Measurements from ENCODE around the gene NAXE. TPM values are rescaled to one million over a fixed set of nuclear protein-coding genes. Genes with fewer than 3 reads are reported as not detected.

The NAXE gene
- total and polyA plus RNA-seq, 8 donors: 49.2 to 81.6 (median 55.6) TPM

GRCh38 chr1:156641761-156642264 lies 50.2 kb downstream of the NAXE start, which contains the start of gene BCAN:
BCAN (plus strand) TSS chr1:156642117; CDS start chr1:156646055, 3,938 bp downstream.
- H3K27me3 ChIP-seq: peaks cover 67 to 100% of the 10 kb centered on the region in 2 donors
- no peak within 1 kb of the TSS for H3K4me3 ChIP-seq
- no peaks in the 10 kb centered on the region for H3K36me3 ChIP-seq
- no peak for TF ChIP-seq CTCF (IDR thresholded peaks at IDR 0.05)
- H3K9me3 ChIP-seq: no peaks in the 10 kb centered on the region
- intact Hi-C loops (cut with DNase I): no loop called here
- peak in 1 of 4 donors; percentile 48 for DNase-seq
- H3K27ac ChIP-seq: no peak within 1 kb of the TSS
- H3K4me1 ChIP-seq: peaks cover 10 to 11% of the 10 kb centered on the region in 2 donors
- ATAC-seq: peak; percentile 52

- H3K27me3 ChIP-seq: peaks cover 71 to 100% of the 10 kb centered on the region in 2 donors
- DNase-seq (no peak), ATAC-seq (peak; percentile 18)
- H3K27ac ChIP-seq: no peak overlapping the region
- H3K4me3 ChIP-seq: no peak overlapping the region
- no peaks in the 10 kb centered on the region for H3K9me3 ChIP-seq
- intact Hi-C loops (cut with DNase I): no loop called here
- H3K4me1 ChIP-seq: peaks cover 10 to 11% of the 10 kb centered on the region in 2 donors
- H3K36me3 ChIP-seq: no peaks in the 10 kb centered on the region
- no peak for TF ChIP-seq CTCF (IDR thresholded peaks at IDR 0.05)
Measured at GRCh38 chr1:156642265-156643048, 50.9 kb downstream of the NAXE start.

- Histone ChIP-seq H3K9me3 (no peaks in the 10 kb centered on the region), H3K27me3 (peaks cover 66 to 100% of the 10 kb centered on the region in 2 donors), H3K27ac (no peak overlapping the region), H3K4me3 (no peak overlapping the region), H3K4me1 (peaks cover 10 to 11% of the 10 kb centered on the region in 2 donors), H3K36me3 (no peaks in the 10 kb centered on the region)
- intact Hi-C loops (cut with DNase I): no loop called here
- no peak for DNase-seq
- no peak for ATAC-seq
- no peak for TF ChIP-seq CTCF (IDR thresholded peaks at IDR 0.05)
Measured at GRCh38 chr1:156643049-156643777, 51.6 kb downstream of the NAXE start.

- H3K9me3 ChIP-seq: no peaks in the 10 kb centered on the region
- H3K4me1 ChIP-seq: peaks cover 10 to 11% of the 10 kb centered on the region in 2 donors
- no peak for DNase-seq
- no peak for ATAC-seq
- no peak for TF ChIP-seq CTCF (IDR thresholded peaks at IDR 0.05)
- no peak overlapping the region for H3K4me3 ChIP-seq
- H3K27ac ChIP-seq: no peak overlapping the region
- intact Hi-C loops (cut with DNase I): no loop called here
- peaks cover 65 to 100% of the 10 kb centered on the region in 2 donors for H3K27me3 ChIP-seq
- no peaks in the 10 kb centered on the region for H3K36me3 ChIP-seq
Measured at GRCh38 chr1:156643778-156644092, 52.2 kb downstream of the NAXE start.

Other genes starting within 250 kb of the NAXE start
- not detected for gene RHBG, start 222.6 kb upstream of the NAXE start, total RNA-seq
- gene RHBG, start 222.6 kb upstream of the NAXE start, polyA plus RNA-seq (ENCODE audit: insufficient read length in 6 of 6): 1 to 10 TPM; 2.2 to 4.9 (median 3.5) TPM
- gene MEF2D, start 91.0 kb upstream of the NAXE start, total RNA-seq: 10 to 100 TPM; 45.4 to 52.8 TPM
- 10 to 100 TPM; 23.8 to 37.5 (median 29.7) TPM for gene MEF2D, start 91.0 kb upstream of the NAXE start, polyA plus RNA-seq (ENCODE audit: insufficient read length in 6 of 6)
- 10 to 100 TPM in 1 of 2 donors, 1 to 10 TPM in 1; 2.8 to 10.3 TPM for gene IQGAP3, start 19.2 kb upstream of the NAXE start, total RNA-seq
- 10 to 100 TPM; 10.2 to 26.7 (median 15.8) TPM for gene IQGAP3, start 19.2 kb upstream of the NAXE start, polyA plus RNA-seq (ENCODE audit: insufficient read length in 6 of 6)
- not detected for gene TTC24, start 12.1 kb upstream of the NAXE start, total RNA-seq
- under 1 TPM in 4 of 6 donors, not detected in 2; 0.07 to 0.34 (median 0.16) TPM for gene TTC24, start 12.1 kb upstream of the NAXE start, polyA plus RNA-seq (ENCODE audit: insufficient read length in 6 of 6)
- 10 to 100 TPM; 16.1 to 29.1 TPM for gene GPATCH4, start 9.7 kb downstream of the NAXE start, total RNA-seq
- 10 to 100 TPM; 26.9 to 35.1 (median 29.0) TPM for gene GPATCH4, start 9.7 kb downstream of the NAXE start, polyA plus RNA-seq (ENCODE audit: insufficient read length in 6 of 6)
- under 1 TPM in 1 of 2 donors, not detected in 1; 0.18 TPM for gene HAPLN2, start 27.6 kb downstream of the NAXE start, total RNA-seq
- gene HAPLN2, start 27.6 kb downstream of the NAXE start, polyA plus RNA-seq (ENCODE audit: insufficient read length in 6 of 6): under 1 TPM; 0.15 to 0.50 (median 0.33) TPM
- under 1 TPM; 0.34 to 0.35 TPM for gene BCAN, start 50.3 kb downstream of the NAXE start, total RNA-seq
- gene BCAN, start 50.3 kb downstream of the NAXE start, polyA plus RNA-seq (ENCODE audit: insufficient read length in 6 of 6): under 1 TPM; 0.34 to 0.87 (median 0.75) TPM
- 10 to 100 TPM; 56.9 to 58.5 TPM for gene NES, start 85.6 kb downstream of the NAXE start, total RNA-seq
- 10 to 100 TPM; 54.9 to 84.0 (median 71.8) TPM for gene NES, start 85.6 kb downstream of the NAXE start, polyA plus RNA-seq (ENCODE audit: insufficient read length in 6 of 6)
- gene CRABP2, start 113.8 kb downstream of the NAXE start, total RNA-seq: 10 to 100 TPM in 1 of 2 donors, 1 to 10 TPM in 1; 2.7 to 23.3 TPM
- 100 to 1,000 TPM in 4 of 6 donors, 10 to 100 TPM in 2; 79.4 to 154 (median 109) TPM for gene CRABP2, start 113.8 kb downstream of the NAXE start, polyA plus RNA-seq (ENCODE audit: insufficient read length in 6 of 6)
- gene METTL25B, start 136.7 kb downstream of the NAXE start, total RNA-seq: 10 to 100 TPM; 30.6 to 35.3 TPM
- gene METTL25B, start 136.7 kb downstream of the NAXE start, polyA plus RNA-seq (ENCODE audit: insufficient read length in 6 of 6): 10 to 100 TPM; 32.6 to 41.7 (median 35.9) TPM
- 10 to 100 TPM; 18.3 to 30.8 TPM for gene ISG20L2, start 137.0 kb downstream of the NAXE start, total RNA-seq
- 10 to 100 TPM; 36.9 to 45.9 (median 43.4) TPM for gene ISG20L2, start 137.0 kb downstream of the NAXE start, polyA plus RNA-seq (ENCODE audit: insufficient read length in 6 of 6)
- 10 to 100 TPM; 42.8 to 62.2 TPM for gene MRPL24, start 149.3 kb downstream of the NAXE start, total RNA-seq
- gene MRPL24, start 149.3 kb downstream of the NAXE start, polyA plus RNA-seq (ENCODE audit: insufficient read length in 6 of 6): 10 to 100 TPM; 53.1 to 58.1 (median 55.4) TPM
- gene HDGF, start 159.9 kb downstream of the NAXE start, total RNA-seq: 100 to 1,000 TPM; 139 to 207 TPM
- gene HDGF, start 159.9 kb downstream of the NAXE start, polyA plus RNA-seq (ENCODE audit: insufficient read length in 6 of 6): 100 to 1,000 TPM; 212 to 260 (median 239) TPM
- 10 to 100 TPM; 40.7 to 56.2 TPM for gene PRCC, start 175.8 kb downstream of the NAXE start, total RNA-seq
- 100 to 1,000 TPM in 1 of 6 donors, 10 to 100 TPM in 5; 94.5 to 106 (median 97.4) TPM for gene PRCC, start 175.8 kb downstream of the NAXE start, polyA plus RNA-seq (ENCODE audit: insufficient read length in 6 of 6)
- gene SH2D2A, start 225.1 kb downstream of the NAXE start, total RNA-seq: 1 to 10 TPM; 1.7 to 4.4 TPM
- gene SH2D2A, start 225.1 kb downstream of the NAXE start, polyA plus RNA-seq (ENCODE audit: insufficient read length in 6 of 6): under 1 TPM; 0.36 to 0.85 (median 0.63) TPM

Measured in left lung (tissue), 10 donors.